ENCODE results near the gene RAD18. TPM values are rescaled to one million over a fixed set of nuclear protein-coding genes. Genes with fewer than 3 reads are reported as not detected.

Gene RAD18
- total RNA-seq, 1 donor from 2014 or later = 0.75 TPM

DNA sequence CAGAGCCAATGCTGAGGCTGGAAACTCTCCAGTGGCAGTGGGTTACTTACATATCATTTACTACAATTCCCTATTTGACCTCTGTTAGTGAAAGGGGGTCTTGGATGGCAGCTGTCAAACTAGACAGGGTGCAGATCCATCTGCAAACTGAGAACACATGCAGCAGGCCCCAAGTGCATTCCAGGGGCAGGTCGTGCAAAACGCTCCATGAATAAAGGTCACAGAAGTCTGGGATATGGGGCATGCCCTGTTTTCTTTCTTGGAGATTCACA, 25.0 kb upstream of the RAD18 start:
- intact Hi-C loops (cut with DNase I) = loop anchor here (1.0 kb wide), 2 partner anchors 79 to 314 kb away; no protein-coding TSS in a partner anchor

DNA sequence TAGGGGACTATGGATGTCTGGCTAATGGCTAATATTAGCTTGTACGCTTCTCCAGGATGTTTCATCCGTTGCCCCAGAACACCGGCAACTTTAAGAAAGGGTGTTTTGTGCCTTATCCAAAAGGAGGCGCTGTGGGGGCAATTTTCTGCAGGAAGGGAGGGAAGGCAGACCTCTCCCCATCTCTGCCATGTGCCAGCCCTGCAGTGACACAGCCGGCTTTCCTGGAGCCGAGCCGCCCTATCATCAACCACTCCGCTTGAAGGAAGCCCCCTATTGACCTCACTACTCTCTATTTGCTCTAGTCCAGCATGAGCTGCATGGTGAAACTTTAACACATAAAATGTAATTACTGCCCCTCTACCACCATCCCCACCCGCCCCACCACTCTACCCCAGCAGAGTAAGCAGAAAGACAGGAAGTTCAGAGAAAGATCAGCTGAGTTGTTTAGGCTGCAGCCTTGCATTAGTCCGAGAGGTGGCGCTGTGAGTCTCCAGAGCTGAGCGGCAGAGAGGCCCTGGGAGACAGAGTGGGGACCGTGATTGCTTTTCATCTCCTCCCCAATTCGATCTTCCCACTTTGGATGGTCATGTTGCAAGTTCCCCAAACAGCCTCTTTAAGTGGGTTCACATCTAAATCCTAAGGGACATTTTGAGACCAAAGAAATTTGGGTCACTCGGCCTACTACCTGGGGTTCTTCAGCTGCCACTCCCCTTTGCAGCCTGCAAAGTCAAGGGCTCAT, 24.5 kb upstream of the RAD18 start:
- intact Hi-C loops (cut with DNase I) = loop anchor here (1.0 kb wide), 2 partner anchors 79 to 314 kb away; no protein-coding TSS in a partner anchor
- peak; percentile 48 to 77 (median 75) for TF ChIP-seq CTCF (IDR thresholded peaks at IDR 0.05)
- Histone ChIP-seq H3K4me1 (no peaks in the 10 kb centered on the region), H3K9me3 (no peaks in the 10 kb centered on the region), H3K27me3 (no peaks in the 10 kb centered on the region), H3K36me3 (no peaks in the 10 kb centered on the region), H3K27ac (no peak overlapping the region), H3K4me3 (no peak overlapping the region)
- DNase-seq (ENCODE audit: low spot score in 2 of 2) = peak in 1 of 2 donors; percentile 73

More for the DNA sequence above, 25.0 kb upstream of the RAD18 start:
- DNase-seq (ENCODE audit: low spot score in 2 of 2) = no peak
- Histone ChIP-seq H3K27ac (no peak overlapping the region), H3K9me3 (no peaks in the 10 kb centered on the region), H3K4me3 (no peak overlapping the region), H3K36me3 (no peaks in the 10 kb centered on the region), H3K4me1 (no peaks in the 10 kb centered on the region), H3K27me3 (no peaks in the 10 kb centered on the region)
- TF ChIP-seq CTCF (IDR thresholded peaks at IDR 0.05) = no peak

GRCh38 chr3:8987226-8987625, 24.0 kb upstream of the RAD18 start:
- DNase-seq (ENCODE audit: low spot score in 2 of 2) = no peak
- no peaks in the 10 kb centered on the region for H3K9me3 ChIP-seq
- TF ChIP-seq CTCF (IDR thresholded peaks at IDR 0.05) = no peak
- H3K27me3 ChIP-seq = no peaks in the 10 kb centered on the region
- no peak overlapping the region for H3K4me3 ChIP-seq
- no peak overlapping the region for H3K27ac ChIP-seq
- intact Hi-C loops (cut with DNase I) = no loop called here
- no peaks in the 10 kb centered on the region for H3K4me1 ChIP-seq
- H3K36me3 ChIP-seq = no peaks in the 10 kb centered on the region

DNA sequence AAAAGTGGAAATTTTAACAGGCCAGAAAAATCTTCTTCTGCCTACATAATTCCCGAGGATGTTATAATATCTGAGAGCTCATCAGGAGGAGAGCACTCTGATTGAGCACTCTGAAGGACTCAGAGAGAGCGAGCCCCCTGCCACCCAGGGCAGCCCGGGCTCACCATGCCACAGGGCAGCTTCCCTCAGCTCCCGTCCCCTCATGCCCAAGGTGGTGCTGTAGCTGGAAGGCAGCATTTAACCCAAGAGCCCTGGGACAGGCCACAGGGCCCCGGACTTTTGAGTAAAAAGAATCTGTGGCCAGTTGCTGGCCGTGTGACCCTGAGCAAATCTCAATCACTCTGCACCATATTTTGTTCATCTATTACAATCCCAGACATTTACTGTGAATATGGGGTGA, 23.5 kb upstream of the RAD18 start:
- H3K27me3 ChIP-seq = no peaks in the 10 kb centered on the region
- TF ChIP-seq CTCF (IDR thresholded peaks at IDR 0.05) = no peak
- no peak overlapping the region for H3K4me3 ChIP-seq
- intact Hi-C loops (cut with DNase I) = no loop called here
- H3K9me3 ChIP-seq = no peaks in the 10 kb centered on the region
- no peaks in the 10 kb centered on the region for H3K36me3 ChIP-seq
- no peak for DNase-seq (ENCODE audit: low spot score in 2 of 2)
- no peak overlapping the region for H3K27ac ChIP-seq
- H3K4me1 ChIP-seq = no peaks in the 10 kb centered on the region

GRCh38 chr3:8985876-8986275, 22.6 kb upstream of the RAD18 start:
- H3K4me1 ChIP-seq = no peaks in the 10 kb centered on the region
- intact Hi-C loops (cut with DNase I) = no loop called here
- H3K9me3 ChIP-seq = no peaks in the 10 kb centered on the region
- H3K27ac ChIP-seq = no peak overlapping the region
- no peak for DNase-seq (ENCODE audit: low spot score in 2 of 2)
- H3K27me3 ChIP-seq = no peaks in the 10 kb centered on the region
- no peaks in the 10 kb centered on the region for H3K36me3 ChIP-seq
- H3K4me3 ChIP-seq = no peak overlapping the region
- TF ChIP-seq CTCF (IDR thresholded peaks at IDR 0.05) = no peak

- no peaks in the 10 kb centered on the region for H3K9me3 ChIP-seq
- H3K27ac ChIP-seq = no peak overlapping the region
- no peaks in the 10 kb centered on the region for H3K27me3 ChIP-seq
- H3K4me3 ChIP-seq = no peak overlapping the region
- TF ChIP-seq CTCF (IDR thresholded peaks at IDR 0.05) = no peak
- intact Hi-C loops (cut with DNase I) = no loop called here
- H3K4me1 ChIP-seq = no peaks in the 10 kb centered on the region
- DNase-seq (ENCODE audit: low spot score in 2 of 2) = no peak
- no peaks in the 10 kb centered on the region for H3K36me3 ChIP-seq
Observed at GRCh38 chr3:8985411-8985831, 22.1 kb upstream of the RAD18 start.
